DOHH2 (cell line): Measurements from ENCODE around the gene ASB15.

Experiments
- H3F3A ChIP-seq: fragments of 200-600 bp; sonication (generic), shearing (Covaris generic); 2 replicates; pipeline ENCODE4 v1.6.0; 2016; ENCODE audit warnings: antibody characterized with exemption, mild to moderate bottlenecking; ENCODE audit not compliant: control insufficient read depth, insufficient read depth
- H3K27ac ChIP-seq: fragments of 200-600 bp; sonication (generic); 2 replicates; pipeline ENCODE4 v1.5.1; 2014; ENCODE audit warnings: low read depth, mild to moderate bottlenecking, low read length, moderate library complexity
- H3K27me3 ChIP-seq: fragments of 200-600 bp; sonication (generic); 2 replicates; pipeline ENCODE4 v1.6.1; 2014; ENCODE audit warnings: mild to moderate bottlenecking, low read length, mixed read lengths; ENCODE audit not compliant: control insufficient read depth
- H3K36me3 ChIP-seq: fragments of 200-600 bp; sonication (generic); 2 replicates; pipeline ENCODE4 v1.6.1; 2014; ENCODE audit warnings: mild to moderate bottlenecking, low read length, moderate library complexity, mixed read lengths; ENCODE audit not compliant: control insufficient read depth
- H3K4me1 ChIP-seq: fragments of 200-600 bp; sonication (generic); 2 replicates; pipeline ENCODE4 v1.6.1; 2014; ENCODE audit warnings: mild to moderate bottlenecking, low read length, mixed read lengths; ENCODE audit not compliant: control insufficient read depth
- H3K4me2 ChIP-seq: fragments of 200-600 bp; sonication (generic); 2 replicates; pipeline ENCODE4 v1.6.0; 2014; ENCODE audit warnings: mild to moderate bottlenecking, low read length, moderate library complexity
- H3K4me3 ChIP-seq: fragments of 200-600 bp; sonication (generic); 2 replicates; pipeline ENCODE4 v1.5.1; 2014; ENCODE audit warnings: mild to moderate bottlenecking, low read length, mixed read lengths
- H3K79me2 ChIP-seq: fragments of 200-600 bp; sonication (generic); 2 replicates; pipeline ENCODE4 v1.6.1; 2014; ENCODE audit warnings: mild to moderate bottlenecking, low read length, mixed read lengths; ENCODE audit not compliant: control insufficient read depth
- H3K9me2 ChIP-seq: fragments of 200-600 bp; sonication (generic); replicated peaks from 2 replicates; pipeline ENCODE4 v1.6.1; 2014; ENCODE audit warnings: mild to moderate bottlenecking, low read length, mixed read lengths; ENCODE audit not compliant: control insufficient read depth
- H3K9me3 ChIP-seq: fragments of 200-600 bp; sonication (generic); 2 replicates; pipeline ENCODE4 v1.6.1; 2014; ENCODE audit warnings: antibody characterized with exemption, low read length, mixed read lengths; ENCODE audit not compliant: control insufficient read depth, insufficient read depth
- H4K20me1 ChIP-seq: fragments of 200-600 bp; sonication (generic); 2 replicates; pipeline ENCODE4 v1.6.0; 2014; ENCODE audit warnings: low read depth, mild to moderate bottlenecking, antibody characterized with exemption, low read length, moderate library complexity; ENCODE audit not compliant: control insufficient read depth, insufficient read depth
- CTCF ChIP-seq: fragments of 200-600 bp; sonication (generic); IDR thresholded peaks from one replicate; pipeline ENCODE4 v1.5.1; 2014; ENCODE audit warnings: antibody characterized with exemption, mild to moderate bottlenecking, low read depth, low read length; ENCODE audit not compliant: poor library complexity, severe bottlenecking
- EZH2phosphoT487 ChIP-seq: fragments of 200-600 bp; sonication (generic); IDR thresholded peaks from 2 replicates; pipeline ENCODE4 v1.6.1; 2017; ENCODE audit warnings: borderline replicate concordance, mild to moderate bottlenecking, antibody characterized with exemption, low read length, moderate library complexity, mixed read lengths

The ASB15 gene

GRCh38 chr7:123602648-123603047 is 1.0 kb downstream of the ASB15 start:
- H3K4me1 ChIP-seq, result no peaks in the 10 kb centered on the region
- no peaks in the 10 kb centered on the region for H3K9me3 ChIP-seq
- no peak overlapping the region for H3K4me3 ChIP-seq
- peaks cover 10% of the 10 kb centered on the region for H3K27me3 ChIP-seq
- H3K36me3 ChIP-seq, result no peaks in the 10 kb centered on the region
- H3K27ac ChIP-seq, result no peak overlapping the region
- H3K9me2 ChIP-seq, result no peaks in the 10 kb centered on the region
- no peak overlapping the region for H3K4me2 ChIP-seq
- H3K79me2 ChIP-seq, result no peaks in the 10 kb centered on the region
- H3F3A ChIP-seq, result no peaks in the 10 kb centered on the region
- no peaks in the 10 kb centered on the region for H4K20me1 ChIP-seq
- TF ChIP-seq EZH2phosphoT487, result no peak
- no peak for TF ChIP-seq CTCF

- no peaks in the 10 kb centered on the region for H4K20me1 ChIP-seq
- H3F3A ChIP-seq, result no peaks in the 10 kb centered on the region
- no peak overlapping the region for H3K4me2 ChIP-seq
- no peaks in the 10 kb centered on the region for H3K79me2 ChIP-seq
- no peaks in the 10 kb centered on the region for H3K9me2 ChIP-seq
- TF ChIP-seq CTCF (no peak), EZH2phosphoT487 (no peak)
- no peaks in the 10 kb centered on the region for H3K4me1 ChIP-seq
- H3K36me3 ChIP-seq, result no peaks in the 10 kb centered on the region
- no peak overlapping the region for H3K27ac ChIP-seq
- H3K9me3 ChIP-seq, result no peaks in the 10 kb centered on the region
- H3K4me3 ChIP-seq, result no peak overlapping the region
- H3K27me3 ChIP-seq, result peaks cover 6% of the 10 kb centered on the region
These were observed 3.1 kb downstream of the ASB15 start for GRCh38 chr7:123604739-123605138.

- no peaks in the 10 kb centered on the region for H3K9me3 ChIP-seq
- no peaks in the 10 kb centered on the region for H3F3A ChIP-seq
- no peaks in the 10 kb centered on the region for H3K9me2 ChIP-seq
- no peaks in the 10 kb centered on the region for H3K4me1 ChIP-seq
- no peaks in the 10 kb centered on the region for H3K36me3 ChIP-seq
- TF ChIP-seq EZH2phosphoT487 (no peak), CTCF (no peak)
- H3K27ac ChIP-seq, result no peak overlapping the region
- no peak overlapping the region for H3K4me3 ChIP-seq
- H4K20me1 ChIP-seq, result no peaks in the 10 kb centered on the region
- no peak overlapping the region for H3K4me2 ChIP-seq
- H3K79me2 ChIP-seq, result no peaks in the 10 kb centered on the region
- peaks cover 4% of the 10 kb centered on the region; the same call in 1 of the 2 replicates for H3K27me3 ChIP-seq
These were observed 5.9 kb downstream of the ASB15 start for GRCh38 chr7:123607423-123607975.
